HepG2 (cell line): ENCODE measurements around the gene PTRH2.

ENCODE experiments used
- ATF1 ChIP-seq: IDR thresholded peaks from 2 replicates; pipeline ENCODE4 v1.6.1; 2016; ENCODE audit warnings: mild to moderate bottlenecking, control low read depth
- CBFB ChIP-seq: sonication (generic); formaldehyde crosslinking; IDR thresholded peaks from 2 replicates; pipeline ENCODE4 v1.4.0; 2020; ENCODE audit warnings: missing genetic modification reagents
- GFI1 ChIP-seq: sonication (generic); formaldehyde crosslinking; IDR thresholded peaks from 2 replicates; pipeline ENCODE4 v1.5.0; 2020; ENCODE audit warnings: missing genetic modification reagents, mild to moderate bottlenecking, borderline replicate concordance
- MXI1 ChIP-seq: IDR thresholded peaks from 3 replicates; pipeline ENCODE4 v1.6.1; 2012; ENCODE audit warnings: low read depth, low read length, inconsistent platforms, borderline replicate concordance
- POLR2A ChIP-seq, 2 experiments: IDR thresholded peaks; 2 replicates each; pipeline ENCODE4 v1.6.1; 2011; ENCODE audit warnings: low read depth in 2 of 2, low read length in 2 of 2, mild to moderate bottlenecking in 1 of 2, moderate library complexity in 1 of 2; ENCODE audit not compliant: insufficient read depth in 1 of 2
- TCF7L2 ChIP-seq: IDR thresholded peaks from 2 replicates; pipeline ENCODE4 v1.6.1; 2011; ENCODE audit warnings: mild to moderate bottlenecking, low read depth, low read length, moderate library complexity
- ZFY ChIP-seq: sonication (generic); formaldehyde crosslinking; IDR thresholded peaks from 2 replicates; pipeline ENCODE4 v1.4.0; 2020; ENCODE audit warnings: missing genetic modification reagents
- ZNF207 ChIP-seq: fragments of 450-650 bp; IDR thresholded peaks from 2 replicates; pipeline ENCODE4 v1.6.1; 2016; ENCODE audit warnings: antibody characterized with exemption, borderline replicate concordance
- ZNF431 ChIP-seq: sonication (generic); formaldehyde crosslinking; IDR thresholded peaks from 2 replicates; pipeline ENCODE4 v1.9.0; 2022; ENCODE audit warnings: missing genetic modification reagents, low read depth, mild to moderate bottlenecking, borderline replicate concordance
- ZNF720 ChIP-seq: sonication (generic); formaldehyde crosslinking; IDR thresholded peaks from 2 replicates; pipeline ENCODE4 v1.4.0; 2020; ENCODE audit warnings: missing genetic modification reagents
- ZNF724P ChIP-seq: sonication (generic); formaldehyde crosslinking; IDR thresholded peaks from 2 replicates; pipeline ENCODE4 v1.8.0; 2022; ENCODE audit warnings: missing genetic modification reagents, borderline replicate concordance
- TF ChIP-seq, protein P1 (sequence below): sonication (generic); formaldehyde crosslinking; IDR thresholded peaks from 2 replicates; pipeline ENCODE4 v1.5.0; 2020; ENCODE audit warnings: mild to moderate bottlenecking, missing genetic modification reagents, moderate library complexity

DNA sequence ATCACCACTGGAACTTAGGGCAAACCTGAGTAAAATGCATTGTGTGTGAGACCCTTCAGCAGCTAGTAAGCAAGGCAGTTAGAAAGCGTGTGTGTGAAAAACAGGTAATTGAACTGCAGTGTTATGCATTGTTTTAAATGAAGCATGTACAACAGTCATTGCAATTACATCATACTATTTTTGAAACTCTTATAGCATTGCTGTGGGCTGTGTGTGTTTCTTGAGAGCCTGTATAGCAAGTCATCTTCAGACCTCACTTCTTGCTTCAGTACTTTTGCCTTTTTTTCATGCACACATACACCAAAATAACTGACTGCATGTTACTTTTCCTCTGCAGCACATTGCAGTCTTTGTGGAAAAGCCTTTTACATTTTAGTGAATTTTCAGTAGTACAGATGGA is 19.2 kb downstream of the PTRH2 start:
- TF ChIP-seq POLR2A (IDR thresholded peaks at IDR 0.05; ENCODE audit: insufficient read depth in 1 of 2, low read depth in 2 of 2, low read length in 2 of 2) = 0 out of 4 replicates have a peak, but pooled peaks have one; percentile 21 to 23
- TF ChIP-seq ZNF720 (CRISPR knock-in tag) = no peak
- no peak for TF ChIP-seq ZNF431
- TF ChIP-seq CBFB (CRISPR knock-in tag) = no peak
- no peak for TF ChIP-seq ZFY (CRISPR knock-in tag)
- no peak for TF ChIP-seq ZNF207
- TF ChIP-seq ATF1 = no peak
- TF ChIP-seq GFI1 (CRISPR knock-in tag) = no peak
- TF ChIP-seq ZNF724P = no peak
- TF ChIP-seq MXI1 = no peak
- TF ChIP-seq, protein P1, sequence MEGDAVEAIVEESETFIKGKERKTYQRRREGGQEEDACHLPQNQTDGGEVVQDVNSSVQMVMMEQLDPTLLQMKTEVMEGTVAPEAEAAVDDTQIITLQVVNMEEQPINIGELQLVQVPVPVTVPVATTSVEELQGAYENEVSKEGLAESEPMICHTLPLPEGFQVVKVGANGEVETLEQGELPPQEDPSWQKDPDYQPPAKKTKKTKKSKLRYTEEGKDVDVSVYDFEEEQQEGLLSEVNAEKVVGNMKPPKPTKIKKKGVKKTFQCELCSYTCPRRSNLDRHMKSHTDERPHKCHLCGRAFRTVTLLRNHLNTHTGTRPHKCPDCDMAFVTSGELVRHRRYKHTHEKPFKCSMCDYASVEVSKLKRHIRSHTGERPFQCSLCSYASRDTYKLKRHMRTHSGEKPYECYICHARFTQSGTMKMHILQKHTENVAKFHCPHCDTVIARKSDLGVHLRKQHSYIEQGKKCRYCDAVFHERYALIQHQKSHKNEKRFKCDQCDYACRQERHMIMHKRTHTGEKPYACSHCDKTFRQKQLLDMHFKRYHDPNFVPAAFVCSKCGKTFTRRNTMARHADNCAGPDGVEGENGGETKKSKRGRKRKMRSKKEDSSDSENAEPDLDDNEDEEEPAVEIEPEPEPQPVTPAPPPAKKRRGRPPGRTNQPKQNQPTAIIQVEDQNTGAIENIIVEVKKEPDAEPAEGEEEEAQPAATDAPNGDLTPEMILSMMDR (CRISPR knock-in tag) = no peak
- TF ChIP-seq TCF7L2 = no peak
